ENCODE data around the gene SFTPA2.

The SFTPA2 gene

DNA sequence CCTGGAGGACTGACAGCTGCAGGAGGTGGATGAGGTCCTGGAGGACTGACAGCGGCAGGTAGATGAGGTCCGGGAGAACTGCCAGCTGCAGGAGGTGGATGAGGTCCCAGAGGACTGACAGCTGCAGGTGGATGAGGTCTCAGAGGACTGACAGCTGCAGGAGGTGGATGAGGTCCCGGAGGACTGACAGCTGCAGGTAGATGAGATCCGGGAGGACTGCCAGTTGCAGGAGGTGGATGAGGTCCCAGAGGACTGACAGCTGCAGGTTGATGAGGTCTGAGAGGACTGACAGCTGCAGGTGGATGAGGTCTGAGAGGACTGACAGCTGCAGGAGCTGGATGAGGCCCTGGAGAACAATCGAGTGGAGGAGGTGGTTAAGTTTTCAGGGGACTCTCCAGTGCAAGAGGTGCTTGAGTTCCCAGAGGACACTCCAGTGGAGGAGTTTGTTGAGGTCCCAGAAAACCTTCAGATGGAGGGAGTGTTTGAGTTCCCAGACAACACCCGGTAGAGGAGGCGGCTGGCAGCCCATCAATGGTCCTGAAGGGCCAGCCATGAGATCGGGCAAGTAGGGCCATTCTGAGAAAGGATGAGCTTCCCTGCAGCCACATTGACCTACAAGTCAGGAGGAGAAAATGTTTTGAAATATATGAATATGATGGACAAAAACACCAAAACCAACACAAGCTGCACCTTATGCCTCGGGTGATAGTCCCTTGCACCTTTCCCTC, 52.6 kb downstream of the SFTPA2 start:
- no peak overlapping the region for H3K4me3 ChIP-seq (ENCODE audit: low read depth, low read length)
- TF ChIP-seq, protein P1, sequence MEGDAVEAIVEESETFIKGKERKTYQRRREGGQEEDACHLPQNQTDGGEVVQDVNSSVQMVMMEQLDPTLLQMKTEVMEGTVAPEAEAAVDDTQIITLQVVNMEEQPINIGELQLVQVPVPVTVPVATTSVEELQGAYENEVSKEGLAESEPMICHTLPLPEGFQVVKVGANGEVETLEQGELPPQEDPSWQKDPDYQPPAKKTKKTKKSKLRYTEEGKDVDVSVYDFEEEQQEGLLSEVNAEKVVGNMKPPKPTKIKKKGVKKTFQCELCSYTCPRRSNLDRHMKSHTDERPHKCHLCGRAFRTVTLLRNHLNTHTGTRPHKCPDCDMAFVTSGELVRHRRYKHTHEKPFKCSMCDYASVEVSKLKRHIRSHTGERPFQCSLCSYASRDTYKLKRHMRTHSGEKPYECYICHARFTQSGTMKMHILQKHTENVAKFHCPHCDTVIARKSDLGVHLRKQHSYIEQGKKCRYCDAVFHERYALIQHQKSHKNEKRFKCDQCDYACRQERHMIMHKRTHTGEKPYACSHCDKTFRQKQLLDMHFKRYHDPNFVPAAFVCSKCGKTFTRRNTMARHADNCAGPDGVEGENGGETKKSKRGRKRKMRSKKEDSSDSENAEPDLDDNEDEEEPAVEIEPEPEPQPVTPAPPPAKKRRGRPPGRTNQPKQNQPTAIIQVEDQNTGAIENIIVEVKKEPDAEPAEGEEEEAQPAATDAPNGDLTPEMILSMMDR (IDR thresholded peaks at IDR 0.05; ENCODE audit: insufficient read depth, low read depth, low read length, missing control alignments) = no peak
- DNase-seq (ENCODE audit: low read depth) = no peak
